ENCODE measurements around the gene POLD1.
"Not testable (repeated sequence)": the region's sequence is repeated elsewhere in the genome, so short reads cannot be mapped to it uniquely, and the experiment has no call there.

Gene POLD1

GRCh38 chr19:50383852-50384684 lies at the start of gene POLD1:
Gene POLD1, plus strand, starts transcription at chr19:50384347. Its CDS starts 14,505 bp downstream, at chr19:50398852.
- DNase-seq (ENCODE audit: low read depth), result peak; percentile 99

DNA sequence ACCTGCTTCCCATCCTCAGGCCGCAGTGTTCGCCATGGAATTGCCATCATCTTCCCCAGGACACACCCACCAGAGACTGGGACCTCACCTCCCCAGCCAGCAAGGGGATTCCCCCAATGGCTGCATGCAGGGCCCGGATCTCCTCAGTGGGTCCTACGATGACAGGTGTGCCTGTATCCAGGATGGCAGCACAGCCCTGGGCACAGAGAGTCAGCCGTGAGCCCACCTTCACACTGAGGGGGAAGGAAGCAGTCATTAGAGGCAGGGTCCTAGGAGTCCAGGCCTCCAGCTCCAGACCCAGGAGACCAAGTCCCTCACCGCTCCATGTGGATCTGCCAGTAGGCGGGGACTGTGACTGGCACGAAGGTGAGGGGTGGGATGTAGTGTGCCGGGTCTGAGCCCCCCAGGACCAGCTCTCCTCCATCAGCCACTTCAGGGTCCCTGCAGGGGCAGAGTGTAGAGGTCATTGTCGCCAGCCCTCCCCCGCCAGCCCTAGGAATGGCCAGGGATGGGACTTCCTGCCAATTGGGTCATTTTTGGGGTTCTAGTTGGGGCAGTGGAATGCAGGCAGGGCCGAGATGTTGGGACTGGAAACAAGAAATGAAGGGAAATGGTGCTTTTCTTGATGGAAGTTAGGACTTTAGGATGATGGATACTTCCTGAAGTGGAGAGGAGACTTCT lies 49.3 kb upstream of the POLD1 start:
- DNase-seq (ENCODE audit: low read depth), result no peak

DNA sequence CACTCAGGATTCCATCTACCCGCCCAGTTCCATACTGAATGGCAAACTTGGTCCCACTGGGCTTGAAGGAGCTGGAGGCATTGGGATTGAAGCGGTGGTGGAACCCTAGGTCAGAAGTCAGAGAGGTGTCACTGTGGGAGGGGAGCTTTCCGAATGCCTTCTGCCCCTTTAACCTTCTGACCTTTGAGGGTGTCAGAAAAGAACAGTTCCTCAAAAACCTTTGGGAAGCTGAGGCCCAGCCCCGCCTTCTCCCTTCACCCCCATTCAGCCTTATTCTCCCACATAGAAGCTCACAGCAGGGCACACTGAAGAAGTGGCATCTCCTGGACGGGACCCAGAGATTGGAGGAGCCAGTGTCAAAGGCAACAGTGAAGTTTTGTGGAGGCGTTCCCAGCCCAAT lies 47.1 kb upstream of the POLD1 start:
- not testable (repeated sequence) for DNase-seq (ENCODE audit: low read depth)

DNA sequence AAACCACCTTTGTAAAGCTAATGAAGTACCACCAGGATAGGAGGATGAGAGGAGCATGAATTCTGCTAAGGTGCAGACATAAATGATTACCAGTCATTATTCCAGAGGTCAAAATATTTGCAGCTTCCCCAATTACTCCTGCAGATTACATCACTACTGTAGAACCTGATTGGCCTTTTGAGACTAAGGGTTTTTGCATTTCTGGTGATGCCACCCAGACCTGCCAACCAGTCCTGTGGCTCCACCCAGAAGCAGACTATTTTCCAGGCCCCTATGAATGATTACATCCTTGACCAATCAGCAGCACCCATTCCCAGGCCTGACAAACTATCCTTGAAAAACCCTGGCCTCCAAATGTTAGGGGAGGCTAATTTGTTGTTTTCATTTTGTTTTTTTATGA lies 43.8 kb upstream of the POLD1 start:
- DNase-seq (ENCODE audit: low read depth), result no peak

GRCh38 chr19:50341091-50341564 lies 43.0 kb upstream of the POLD1 start:
- no peak for DNase-seq (ENCODE audit: low read depth)

- no peak for DNase-seq (ENCODE audit: low read depth)
Measured at GRCh38 chr19:50344661-50345318, 39.4 kb upstream of the POLD1 start.

GRCh38 chr19:50347089-50347581 lies 37.0 kb upstream of the POLD1 start:
- DNase-seq (ENCODE audit: low read depth), result not testable (repeated sequence)

DNA sequence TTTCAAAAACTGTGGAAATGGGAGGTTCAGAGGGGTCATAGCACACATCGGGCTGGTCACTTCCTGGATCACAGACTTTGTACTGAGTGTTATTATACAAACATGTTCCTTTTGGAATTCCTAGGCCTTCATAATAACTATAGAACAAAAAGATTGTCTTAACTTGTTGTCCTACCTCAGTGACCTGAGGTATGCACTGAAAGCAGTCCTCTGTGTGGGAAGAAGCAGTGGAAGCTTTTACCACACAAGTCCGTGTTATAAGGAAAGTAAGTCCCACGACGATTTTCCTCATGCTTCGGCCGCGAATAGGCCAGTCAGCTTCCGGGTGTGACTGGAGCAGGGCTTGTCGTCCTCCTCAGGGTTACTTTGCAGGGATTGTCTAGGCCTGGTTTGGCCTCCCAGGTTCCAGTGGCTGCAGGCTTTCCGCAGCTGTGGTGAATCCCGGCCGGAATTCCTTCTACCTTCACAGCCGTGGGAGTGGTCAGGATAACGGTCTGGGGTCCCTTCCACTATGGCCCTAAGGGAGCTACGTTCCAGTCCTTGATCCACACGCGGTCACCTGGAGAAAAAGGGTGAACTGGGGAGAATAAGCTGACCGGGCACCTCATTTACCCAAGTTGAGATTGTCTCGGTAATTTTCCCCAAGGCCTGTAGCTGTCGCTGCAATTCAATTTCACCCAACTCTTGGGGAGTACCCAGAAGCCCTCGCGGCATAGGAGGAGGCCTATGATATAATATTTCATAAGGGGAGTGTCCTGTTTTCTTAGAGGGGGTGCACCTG lies 34.7 kb upstream of the POLD1 start:
- DNase-seq (ENCODE audit: low read depth), result no peak

DNA sequence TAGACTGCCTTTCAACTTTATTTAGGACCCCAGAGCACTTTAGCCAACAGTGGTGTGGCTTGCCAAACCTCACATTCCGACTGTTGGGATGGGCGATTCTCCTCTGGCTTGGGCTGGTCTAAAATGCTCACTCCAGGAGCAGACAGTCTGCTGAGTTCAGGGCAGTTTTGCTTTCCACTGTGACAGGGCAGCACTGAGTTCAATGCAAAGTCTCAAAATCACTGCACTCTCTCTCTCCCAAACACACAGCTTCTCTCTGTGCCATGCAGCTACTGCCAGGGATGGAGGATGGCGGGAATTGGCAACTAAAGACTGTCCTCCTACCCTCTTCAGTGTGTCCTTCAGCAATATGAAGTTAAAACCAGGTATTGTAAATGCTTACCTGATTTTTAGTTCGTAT lies 31.9 kb upstream of the POLD1 start:
- DNase-seq (ENCODE audit: low read depth), result no peak

GRCh38 chr19:50353487-50353880 lies 30.7 kb upstream of the POLD1 start:
- DNase-seq (ENCODE audit: low read depth), result not testable (repeated sequence)

DNA sequence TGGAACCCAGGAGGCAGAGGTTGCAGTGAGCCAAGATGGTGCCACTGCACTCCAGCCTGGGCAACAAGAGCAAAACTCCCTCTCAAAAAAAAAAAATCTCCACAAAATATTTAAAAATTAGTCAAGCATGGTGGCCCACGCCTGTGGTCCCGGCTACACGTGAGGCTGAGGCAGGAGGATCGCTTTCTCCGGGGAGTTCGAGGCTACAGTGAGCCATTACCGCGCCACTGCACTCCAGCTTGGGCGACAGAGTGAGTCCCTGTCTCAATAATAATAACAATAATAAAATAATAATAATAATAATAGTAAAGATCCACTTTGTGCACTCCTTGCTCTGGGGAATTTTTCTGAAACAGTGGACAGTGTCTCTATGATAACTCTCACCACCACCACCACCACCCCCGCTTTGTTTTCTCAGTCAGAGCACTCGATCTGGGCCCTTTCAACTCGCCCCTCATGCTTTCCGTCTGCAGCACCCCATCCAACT lies 27.4 kb upstream of the POLD1 start:
- no peak for DNase-seq (ENCODE audit: low read depth)

- no peak for DNase-seq (ENCODE audit: low read depth)
Measured at GRCh38 chr19:50357178-50358100, 26.7 kb upstream of the POLD1 start.

DNA sequence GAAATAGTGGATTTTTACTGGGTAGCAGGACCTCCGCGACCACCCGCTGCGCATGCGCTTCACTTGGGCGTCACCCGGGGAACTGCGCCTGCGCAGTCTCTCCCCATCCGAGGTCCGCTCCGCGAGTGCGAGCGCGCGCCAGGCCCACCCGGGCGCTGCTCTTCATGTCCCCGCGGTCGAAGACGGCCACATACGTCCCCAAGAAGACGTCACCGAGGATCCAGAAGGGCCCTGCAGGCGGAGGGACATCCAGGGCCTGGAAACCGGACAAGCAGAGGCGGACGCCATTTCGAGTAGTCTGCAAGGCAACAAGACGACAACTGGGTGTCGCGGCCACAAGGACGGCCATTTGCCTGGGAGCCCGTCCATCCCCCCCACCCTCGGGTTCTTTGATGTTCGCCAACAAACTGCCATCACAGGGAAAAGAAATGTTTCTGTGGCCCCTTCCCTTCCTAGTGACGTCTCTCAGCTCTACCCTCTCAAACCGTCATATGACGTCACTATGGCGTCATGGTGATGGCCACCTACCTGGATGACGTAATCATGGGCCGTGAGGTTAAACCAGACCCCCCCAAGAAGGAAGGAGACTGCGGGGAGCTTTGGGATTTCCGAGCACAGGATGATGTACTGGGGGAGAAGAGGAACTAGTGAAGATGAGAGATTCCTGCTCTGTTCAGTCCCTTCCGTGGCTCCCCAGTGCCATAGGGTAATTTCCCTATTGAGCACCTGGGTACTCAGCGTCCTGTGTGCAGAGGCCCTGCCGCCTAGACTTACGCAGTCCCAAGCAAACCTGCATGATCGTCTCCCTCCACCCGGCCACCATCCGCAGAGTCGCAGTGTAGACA lies 25.4 kb upstream of the POLD1 start:
- no peak for DNase-seq (ENCODE audit: low read depth)

GRCh38 chr19:50359328-50359818 lies 24.8 kb upstream of the POLD1 start:
- DNase-seq (ENCODE audit: low read depth), result no peak

DNA sequence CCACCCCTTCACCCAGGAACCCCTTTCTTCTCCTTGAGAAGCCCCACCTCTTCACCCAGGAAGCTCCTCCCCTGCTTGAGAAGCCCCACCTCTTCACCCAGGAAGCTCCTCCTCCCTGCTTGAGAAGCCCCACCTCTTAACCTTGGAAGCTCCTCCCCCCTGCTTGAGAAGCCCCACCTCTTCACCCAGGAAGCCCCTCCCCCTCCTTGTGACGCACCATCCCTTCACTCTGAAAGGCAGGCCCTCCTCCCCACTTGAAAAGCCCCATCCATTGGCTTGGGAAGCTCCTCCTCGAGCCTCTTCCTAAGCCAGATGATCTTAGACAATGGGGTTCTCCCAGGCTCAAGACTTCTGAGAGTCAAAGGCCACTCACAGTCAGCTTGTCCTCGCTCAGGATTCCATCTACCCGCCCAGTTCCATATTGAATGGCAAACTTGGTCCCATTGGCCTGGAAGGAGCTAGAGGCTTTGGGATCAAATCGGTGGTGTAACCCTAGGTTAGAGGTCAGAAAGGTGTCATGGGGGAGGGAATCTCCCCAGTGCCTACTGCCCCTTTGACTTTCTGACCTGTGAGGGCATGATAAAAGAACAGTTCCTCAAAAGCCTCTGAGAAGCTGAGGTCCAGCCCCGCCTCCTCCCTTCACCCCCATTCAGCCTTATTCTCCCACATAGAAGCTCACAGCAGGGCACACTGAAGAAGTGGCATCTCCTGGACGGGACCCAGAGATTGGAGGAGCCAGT lies 22.7 kb upstream of the POLD1 start:
- DNase-seq (ENCODE audit: low read depth), result no peak

DNA sequence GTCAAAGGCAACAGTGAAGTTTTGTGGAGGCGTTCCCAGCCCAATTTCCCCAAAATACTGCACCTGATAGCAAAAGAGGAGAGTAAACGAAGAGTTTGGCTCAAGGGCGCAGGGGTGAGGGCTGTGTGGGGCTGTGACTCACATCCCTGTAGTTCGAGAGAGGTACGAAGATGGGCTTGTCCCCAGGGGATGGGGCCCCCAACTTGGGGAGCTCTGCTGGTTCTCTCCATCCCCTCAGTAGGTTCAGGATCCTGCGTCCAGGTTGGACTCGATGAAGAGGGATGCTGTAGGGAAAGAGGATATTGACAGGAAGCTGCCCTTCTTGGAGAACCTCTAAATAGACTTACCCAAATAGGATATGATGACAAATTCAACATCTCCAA lies 22.1 kb upstream of the POLD1 start:
- DNase-seq (ENCODE audit: low read depth), result no peak

- no peak for DNase-seq (ENCODE audit: low read depth)
Measured at GRCh38 chr19:50362656-50363424, 21.3 kb upstream of the POLD1 start.

All from CMK (cell line).